HG03039 (cell line): ENCODE measurements around the gene EFCAB8.
"Not testable (repeated sequence)": the region's sequence is repeated elsewhere in the genome, so short reads cannot be mapped to it uniquely, and the experiment has no call there.

Experiments used
- ATAC-seq: cut with Tn5 transposase; IDR thresholded peaks from one replicate; pipeline ENCODE4 v1.9.1; 2021; ENCODE audit warnings: mild to moderate bottlenecking, moderate library complexity; ENCODE audit not compliant: unreplicated experiment

Gene EFCAB8

GRCh38 chr20:32841632-32842031, 17.1 kb upstream of the EFCAB8 start:
- no peak for ATAC-seq

DNA sequence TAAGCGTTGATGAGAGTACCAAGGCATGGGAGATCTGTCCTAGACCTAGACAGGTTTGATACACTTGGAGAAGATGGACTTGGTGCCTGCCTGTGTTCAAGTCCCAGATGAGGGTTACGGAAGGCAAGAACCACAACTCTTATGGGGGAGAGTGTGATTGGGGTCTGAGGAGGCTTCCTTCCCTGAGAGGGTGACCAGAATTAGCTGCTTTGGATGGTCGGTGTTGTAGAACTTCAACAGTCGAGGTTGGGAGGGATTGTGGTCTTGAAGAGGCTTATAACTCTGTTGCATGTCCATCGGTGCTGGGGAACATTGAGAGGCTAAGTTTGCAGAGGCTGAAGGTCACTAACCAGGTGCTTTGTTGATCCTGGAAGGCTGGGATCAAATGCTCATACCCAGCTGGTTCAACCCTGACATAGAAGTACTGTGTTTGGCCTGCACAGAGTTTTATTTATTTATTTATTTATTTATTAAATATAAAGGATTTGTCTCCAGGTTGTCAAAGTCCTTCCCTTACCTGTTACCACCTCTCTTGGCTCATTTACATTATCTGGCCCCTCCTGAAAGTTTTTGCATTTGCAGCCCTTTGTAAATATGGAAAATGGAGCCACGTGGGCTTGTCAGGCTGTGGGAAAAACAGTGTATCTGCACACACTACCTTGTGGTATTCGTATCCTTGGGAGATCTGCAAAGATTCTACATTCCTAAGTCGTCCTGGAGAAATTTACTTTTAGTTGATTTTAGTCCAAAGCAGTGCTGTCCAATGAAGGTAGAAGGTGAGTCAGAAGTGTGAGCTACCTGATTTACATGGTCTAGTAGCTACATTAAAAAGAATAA, 15.8 kb upstream of the EFCAB8 start:
- no peak for ATAC-seq

GRCh38 chr20:32845786-32846185, 12.9 kb upstream of the EFCAB8 start:
- ATAC-seq, result no peak

DNA sequence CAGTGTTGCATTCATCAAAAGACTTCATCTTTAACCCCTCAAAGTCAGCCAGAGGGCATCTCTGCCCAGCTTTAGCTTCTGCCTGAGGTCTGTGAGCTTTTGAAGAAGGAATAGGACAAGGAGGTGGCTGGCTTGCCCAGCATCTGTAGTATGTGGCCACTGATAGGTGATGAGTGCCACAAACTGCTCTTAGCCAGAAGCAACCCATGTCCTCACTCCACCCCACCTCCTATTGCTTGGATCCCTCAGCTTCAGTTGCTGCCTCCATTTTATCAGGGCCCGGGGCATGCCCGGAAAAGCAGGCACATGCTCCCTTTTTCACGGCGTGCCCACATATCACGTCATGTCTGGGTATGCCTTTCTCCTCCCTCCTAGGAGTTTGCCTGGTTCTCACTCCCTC, 11.9 kb upstream of the EFCAB8 start:
- ATAC-seq, result no peak

- ATAC-seq, result no peak
Measured at GRCh38 chr20:32847964-32848363, 10.8 kb upstream of the EFCAB8 start.

DNA sequence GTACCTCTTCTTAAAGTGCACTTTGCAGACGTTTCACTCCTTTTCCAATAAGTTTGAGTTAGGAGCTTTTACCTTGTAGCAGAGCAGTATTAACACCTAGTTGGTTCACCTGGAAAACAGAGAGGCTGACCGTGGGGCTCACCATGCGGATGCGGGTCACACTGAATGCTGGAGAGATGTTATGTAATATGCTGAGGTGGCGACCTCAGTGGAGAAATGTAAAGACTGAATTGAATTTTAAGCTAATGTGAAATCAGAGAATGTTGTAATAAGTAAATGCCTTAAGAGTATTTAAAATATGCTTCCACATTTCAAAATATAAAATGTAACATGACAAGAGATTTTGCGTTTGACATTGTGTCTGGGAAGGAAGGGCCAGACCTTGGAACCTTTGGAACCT, 9.9 kb upstream of the EFCAB8 start:
- no peak for ATAC-seq

DNA sequence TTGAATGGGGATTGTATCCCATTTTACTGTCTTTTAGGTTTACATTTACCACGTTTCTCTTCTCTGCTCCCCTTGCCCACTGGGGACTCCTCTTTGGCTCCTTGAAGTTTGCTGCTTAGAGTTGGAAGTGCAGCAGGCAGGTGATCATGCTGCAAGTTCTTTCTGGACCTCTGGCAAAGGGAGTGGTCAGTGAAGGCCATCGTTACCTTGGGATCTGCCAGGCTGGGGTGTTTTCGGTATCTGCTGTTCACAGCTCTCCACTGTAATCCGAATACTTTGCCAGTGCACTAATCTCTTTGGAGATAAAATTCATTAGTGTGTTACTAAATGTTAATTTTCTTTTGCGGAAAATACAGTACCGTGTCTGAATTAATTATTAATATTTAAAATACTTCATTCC, 9.1 kb upstream of the EFCAB8 start:
- ATAC-seq, result no peak

DNA sequence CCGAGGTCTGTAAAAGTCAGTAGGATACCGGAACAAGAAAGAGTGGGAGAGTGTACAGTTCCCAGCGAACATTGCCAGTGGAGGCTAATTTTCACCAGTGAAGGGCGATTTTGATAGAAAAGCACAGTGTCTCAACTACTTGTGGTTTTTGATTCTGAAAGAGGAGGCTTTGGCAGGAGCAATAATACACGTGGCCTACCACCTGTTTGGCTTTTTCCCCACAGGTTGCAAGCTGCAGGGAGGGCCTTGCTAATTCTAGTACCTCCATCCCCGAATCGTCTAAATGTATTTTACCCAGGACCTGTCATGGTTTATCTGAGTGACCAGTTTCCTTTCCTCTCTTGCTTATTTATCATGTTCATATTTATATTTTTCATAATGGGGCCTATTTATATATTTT, 3.3 kb upstream of the EFCAB8 start:
- no peak for ATAC-seq

GRCh38 chr20:32858189-32858588, 534 bp upstream of the EFCAB8 start:
- ATAC-seq, result no peak

DNA sequence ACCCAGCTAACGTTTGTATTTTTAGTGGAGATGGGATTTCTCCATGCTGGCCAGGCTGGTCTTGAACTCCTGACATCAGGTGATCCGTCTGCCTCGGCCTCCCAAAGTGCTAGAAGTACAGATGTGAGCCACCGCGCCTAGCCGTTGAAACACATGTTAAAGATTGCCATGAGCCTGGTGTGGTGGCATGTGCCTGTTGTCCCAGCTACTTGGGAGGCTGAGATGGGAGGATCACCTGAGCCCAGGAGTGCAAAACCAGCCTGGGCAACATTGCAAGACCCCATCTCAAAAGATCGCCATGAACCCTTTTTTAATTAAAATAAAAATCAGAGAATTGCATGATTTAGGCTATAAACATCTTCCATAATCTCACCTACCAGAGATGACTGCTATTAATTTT, 2.7 kb downstream of the EFCAB8 start:
- ATAC-seq, result no peak

DNA sequence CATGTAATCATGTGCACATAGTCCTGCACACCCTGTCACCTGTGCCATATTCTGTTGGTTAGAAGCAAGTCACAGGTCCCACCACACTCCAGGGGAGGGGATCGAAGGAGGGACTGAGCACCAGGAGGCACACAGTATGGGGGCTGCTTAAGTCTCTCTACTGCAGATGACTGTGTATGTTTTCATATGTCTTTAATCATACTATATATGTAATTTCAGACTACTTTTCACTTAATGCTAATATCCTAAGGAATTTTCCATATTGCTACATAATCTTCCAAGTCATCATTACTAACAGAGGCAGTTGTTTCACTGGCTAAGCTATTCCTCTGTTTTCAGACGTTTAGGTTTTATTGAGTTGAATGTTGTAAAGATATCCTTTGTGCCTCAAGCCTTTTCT, 10.8 kb downstream of the EFCAB8 start:
- ATAC-seq, result no peak

DNA sequence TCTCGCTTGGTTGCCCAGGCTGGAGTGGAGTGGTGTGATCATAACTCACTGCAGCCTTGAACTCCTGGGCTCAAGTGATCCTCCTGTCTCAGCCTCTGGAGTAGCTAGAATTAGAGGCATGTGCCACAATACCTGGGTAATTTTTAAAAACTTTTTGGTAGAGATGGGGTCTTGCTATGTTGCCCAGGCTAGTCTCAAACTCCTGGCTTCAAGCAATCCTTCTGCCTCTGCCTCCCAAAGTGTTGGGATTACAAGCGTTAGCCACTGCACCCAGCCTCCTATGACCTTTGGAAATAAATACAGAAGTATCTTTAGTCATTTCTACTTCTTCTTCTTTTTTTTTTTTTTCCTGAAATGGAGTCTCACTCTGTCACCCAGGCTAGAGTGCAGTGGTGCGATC, 11.8 kb downstream of the EFCAB8 start:
- ATAC-seq, result not testable (repeated sequence)

- ATAC-seq, result no peak
Measured at GRCh38 chr20:32870985-32871384, 12.3 kb downstream of the EFCAB8 start.

DNA sequence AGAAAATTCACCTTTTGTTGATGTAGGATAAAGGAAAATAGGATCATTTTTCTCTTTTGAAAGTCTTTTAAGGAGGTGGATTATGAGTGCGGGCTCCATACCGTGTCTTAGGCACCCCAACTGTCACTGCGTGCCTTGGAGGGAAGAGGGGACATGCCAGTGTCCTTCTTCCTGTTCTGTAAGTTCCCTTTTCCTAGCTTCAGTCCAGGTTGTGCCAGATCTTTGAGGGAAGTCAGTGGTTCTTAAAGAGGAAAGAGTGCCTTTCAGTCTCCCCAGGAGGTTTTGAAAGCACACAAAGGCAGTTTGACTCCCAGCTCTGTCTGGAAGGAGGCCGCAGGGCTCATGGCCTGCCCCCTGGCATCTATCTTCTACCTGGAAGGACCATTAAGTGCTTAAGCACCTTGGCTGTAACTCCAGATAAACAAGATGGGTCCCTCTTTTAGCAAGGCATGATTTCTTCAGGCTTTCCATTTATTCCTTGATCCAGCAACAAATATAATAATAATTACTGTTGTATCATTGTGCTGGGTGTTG, 13.0 kb downstream of the EFCAB8 start:
- no peak for ATAC-seq

GRCh38 chr20:32872266-32872665, 13.5 kb downstream of the EFCAB8 start:
- no peak for ATAC-seq

- no peak for ATAC-seq
Measured at GRCh38 chr20:32875673-32876072, 16.9 kb downstream of the EFCAB8 start.

GRCh38 chr20:32877507-32877906, 18.8 kb downstream of the EFCAB8 start:
- ATAC-seq, result no peak

DNA sequence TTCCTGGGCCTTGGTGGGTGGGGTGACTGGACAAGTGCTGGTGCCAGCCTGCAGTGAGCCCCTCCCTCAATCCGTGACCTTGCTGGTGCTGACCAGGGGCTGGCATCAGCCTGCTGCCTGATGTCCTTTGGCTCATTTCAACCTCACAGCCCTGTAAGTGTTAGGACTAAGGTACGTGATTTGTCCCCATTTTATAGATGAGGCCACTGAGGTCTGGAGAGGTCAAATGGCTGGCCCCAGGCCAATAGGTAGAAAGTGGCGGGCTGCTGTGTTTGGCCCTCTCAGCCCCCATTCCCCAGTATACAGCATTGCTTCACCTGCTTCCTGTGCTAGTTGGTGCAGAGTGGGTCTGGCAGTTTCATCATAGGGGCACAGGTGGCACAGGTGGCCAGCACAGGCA, 20.1 kb downstream of the EFCAB8 start:
- ATAC-seq, result no peak

DNA sequence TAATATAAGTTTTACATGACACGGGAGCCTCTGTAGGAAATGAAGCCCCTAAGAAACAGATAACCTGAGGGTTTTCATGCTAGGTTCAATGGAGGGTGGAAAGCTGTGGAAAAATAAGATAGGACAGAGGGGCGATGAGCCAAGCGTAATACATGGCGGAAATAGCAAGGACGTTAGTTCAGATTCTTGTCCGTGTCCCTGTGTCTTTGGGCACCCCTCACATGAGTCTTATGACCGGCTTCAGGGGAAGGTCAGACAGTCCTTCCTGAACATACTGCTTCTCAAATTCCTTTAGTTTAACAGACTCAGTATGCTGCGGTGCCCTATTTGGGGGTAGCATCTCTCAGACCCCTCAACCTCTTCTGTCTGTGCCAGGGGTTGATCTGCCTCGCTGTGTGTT, 20.8 kb downstream of the EFCAB8 start:
- ATAC-seq, result no peak

- no peak for ATAC-seq
Measured at GRCh38 chr20:32880635-32881034, 21.9 kb downstream of the EFCAB8 start.

DNA sequence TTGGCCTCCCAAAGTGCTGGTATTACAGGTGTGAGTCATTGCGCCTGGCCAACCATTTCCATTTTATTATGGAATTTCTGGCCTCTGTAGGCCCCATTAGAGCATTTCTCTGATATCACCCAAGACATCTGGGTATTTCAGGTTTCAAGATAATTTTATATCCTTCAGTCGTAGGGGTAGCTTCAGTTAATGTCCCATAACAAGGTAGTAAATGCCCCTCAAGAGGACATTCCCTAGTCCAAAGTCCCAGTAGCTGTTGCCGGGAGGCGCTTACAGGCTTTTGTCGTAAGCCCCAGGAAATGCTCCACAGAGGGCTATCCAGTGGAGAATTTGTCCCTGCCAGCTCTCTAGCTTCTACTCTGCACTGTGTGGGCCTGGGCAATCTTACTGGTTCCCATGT, 24.4 kb downstream of the EFCAB8 start:
- no peak for ATAC-seq

- ATAC-seq, result no peak
Measured at GRCh38 chr20:32885185-32885584, 26.5 kb downstream of the EFCAB8 start.

DNA sequence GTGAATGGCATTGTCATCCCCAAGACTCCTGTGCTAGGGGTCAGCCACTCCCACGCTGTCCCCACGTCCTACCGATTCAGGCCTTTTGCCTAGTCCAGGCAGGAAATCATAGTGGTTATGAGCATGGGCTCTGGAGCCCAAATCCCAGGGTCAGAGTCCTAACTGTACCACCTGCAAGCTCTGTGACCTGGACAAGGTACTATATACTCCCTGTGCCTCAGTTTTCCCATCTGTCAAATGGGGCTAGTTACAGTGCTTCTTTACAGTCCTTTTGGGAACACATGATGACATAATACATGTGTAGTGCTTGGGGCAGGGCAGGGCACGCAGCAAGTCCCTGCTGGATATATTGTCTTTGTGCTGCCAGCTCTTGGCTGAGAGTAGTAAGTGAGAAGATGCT, 27.2 kb downstream of the EFCAB8 start:
- no peak for ATAC-seq
